ENCODE data around the gene KPNB1. TPM values are rescaled to one million over a fixed set of nuclear protein-coding genes. Genes with fewer than 3 reads are reported as not detected.
A peak's percentile ranks its signal among the peaks of the same experiment; 100 is the strongest.

KPNB1 gene
- total and polyA plus RNA-seq, 12 donors, result 41.5 to 352 (median 214) TPM

- Histone ChIP-seq H3K9me3 (replicated peaks in 1 of 3) (no peaks in the 10 kb centered on the region), H3K27ac (peak overlapping the region in 1 of 5 donors; percentile 14), H3K4me1 (replicated peaks in 1 of 2) (peaks cover 0 to 12% of the 10 kb centered on the region in 2 donors), H3K36me3 (replicated peaks in 1 of 2) (peaks cover 0 to 73% of the 10 kb centered on the region in 2 donors), H3K27me3 (no peaks in the 10 kb centered on the region), H3K4me3 (no peak overlapping the region)
- 43 to 73% (median 59%) methylated on average over 1 of the region's 1 CpG for WGBS, 4 donors
- no peak for DNase-seq
- no peak for TF ChIP-seq POLR2A (IDR thresholded peaks at IDR 0.05)
- intact Hi-C loops (cut with DNase I), result no loop called here
These were observed 44.7 kb upstream of the KPNB1 start for GRCh38 chr17:47605011-47605410.

- intact Hi-C loops (cut with DNase I), result no loop called here
- WGBS, 4 donors, result 85 to 96% (median 94%) methylated on average over 3 of the region's 3 CpGs
These were observed 42.2 kb upstream of the KPNB1 start for GRCh38 chr17:47607481-47607880.

GRCh38 chr17:47611372-47612350 is 38.1 kb upstream of the KPNB1 start:
- Histone ChIP-seq H3K36me3 (replicated peaks in 1 of 2) (peaks cover 0 to 57% of the 10 kb centered on the region in 2 donors), H3K27me3 (no peaks in the 10 kb centered on the region), H3K9me3 (replicated peaks in 1 of 3) (no peaks in the 10 kb centered on the region), H3K4me1 (replicated peaks in 1 of 2) (no peaks in the 10 kb centered on the region), H3K4me3 (no peak overlapping the region), H3K27ac (no peak overlapping the region)
- no peak for DNase-seq
- TF ChIP-seq CTCF (IDR thresholded peaks at IDR 0.05), result no peak
- no peak for TF ChIP-seq POLR2A (IDR thresholded peaks at IDR 0.05)
- intact Hi-C loops (cut with DNase I), result loop anchor here in 1 of 2 donors (10.0 kb wide), 1 partner anchor 117 kb away; no protein-coding TSS in a partner anchor
- 90 to 92% (median 90%) methylated on average over 3 to 5 of the region's 5 CpGs for WGBS, 4 donors

More at GRCh38 chr17:47607481-47607880, 42.2 kb upstream of the KPNB1 start:
- no peak overlapping the region for H3K27ac ChIP-seq
- H3K4me1 ChIP-seq (replicated peaks in 1 of 2), result peaks cover 0 to 12% of the 10 kb centered on the region in 2 donors
- no peak overlapping the region for H3K4me3 ChIP-seq
- DNase-seq, result no peak
- TF ChIP-seq CTCF (IDR thresholded peaks at IDR 0.05), result no peak
- no peak for TF ChIP-seq POLR2A (IDR thresholded peaks at IDR 0.05)
- no peaks in the 10 kb centered on the region for H3K27me3 ChIP-seq
- H3K36me3 ChIP-seq (replicated peaks in 1 of 2), result peaks cover 0 to 56% of the 10 kb centered on the region in 2 donors
- H3K9me3 ChIP-seq (replicated peaks in 1 of 3), result no peaks in the 10 kb centered on the region

GRCh38 chr17:47615766-47616424 is 33.8 kb upstream of the KPNB1 start:
- no peak overlapping the region for H3K27ac ChIP-seq
- H3K36me3 ChIP-seq (replicated peaks in 1 of 2), result peaks cover 0 to 81% of the 10 kb centered on the region in 2 donors

More at GRCh38 chr17:47615766-47616424, 33.8 kb upstream of the KPNB1 start:
- peak; percentile 64 to 78 (median 72) for TF ChIP-seq CTCF (IDR thresholded peaks at IDR 0.05)
- no peak for TF ChIP-seq POLR2A (IDR thresholded peaks at IDR 0.05)
- Histone ChIP-seq H3K9me3 (replicated peaks in 1 of 3) (no peaks in the 10 kb centered on the region), H3K4me1 (replicated peaks in 1 of 2) (no peaks in the 10 kb centered on the region), H3K4me3 (no peak overlapping the region), H3K27me3 (no peaks in the 10 kb centered on the region)
- 69 to 72% (median 71%) methylated on average over 7 to 8 of the region's 8 CpGs for WGBS, 4 donors
- intact Hi-C loops (cut with DNase I), result loop anchor here in 1 of 2 donors (10.0 kb wide), 1 partner anchor 121 kb away; no protein-coding TSS in a partner anchor
- no peak for DNase-seq
